GM12878 (cell line): ENCODE measurements around the gene IGFALS. TPM values are rescaled to one million over a fixed set of nuclear protein-coding genes. Genes with fewer than 3 reads are reported as not detected.
A peak's percentile ranks its signal among the peaks of the same experiment; 100 is the strongest.

Experiments
- ATAC-seq: fragments of 200-7000 bp; cut with Tn5 transposase; 3 replicates; pipeline ENCODE4 v1.9.1; 2020; ENCODE audit warnings: mild to moderate bottlenecking, moderate library complexity
- BruUV-seq: library from RNA; stranded (reverse); fragments of 400-500 nt; replicated peaks from 2 replicates; lab custom pipeline; 2021; lab: Mats Ljungman, UMichigan
- CTCF ChIA-PET: fragments of 300-600 bp; sonication (Branson Sonifier 250); formaldehyde crosslinking; extraction: SDS; loops from one replicate; lab custom pipeline; 2021; ENCODE audit warnings: inconsistent platforms; lab: Yijun Ruan, JAX
- POLR2A ChIA-PET: fragments of 350-600 bp; formaldehyde crosslinking; extraction: SDS; loops from one replicate; lab custom pipeline; 2021; ENCODE audit warnings: inconsistent platforms; lab: Charles Lee
- RAD21 ChIA-PET: fragments of 300-600 bp; sonication (Branson Sonifier 250); formaldehyde crosslinking; loops from one replicate; lab custom pipeline; 2023; ENCODE audit warnings: antibody characterized with exemption; ENCODE audit not compliant: unreplicated experiment; lab: Charles Lee
- SMC1A ChIA-PET: fragments of 300-600 bp; sonication (Branson Sonifier 250); formaldehyde crosslinking; loops from one replicate; lab custom pipeline; 2023; ENCODE audit not compliant: unreplicated experiment, uncharacterized antibody; lab: Charles Lee
- DNase-seq: peaks from one replicate; pipeline ENCODE4 v3.0.0-alpha.2; 2011; ENCODE audit warnings: low read depth, low spot score
- FAIRE-seq: peaks from 3 replicates; lab custom pipeline; 2011; peaks lifted over from hg19 to GRCh38; lab: Jason Lieb, UNC
- H2AFZ ChIP-seq: 2 replicates; pipeline ENCODE4 v1.6.0; 2011; ENCODE audit warnings: low read depth, low read length, control low read depth; ENCODE audit not compliant: control insufficient read depth
- H3K27ac ChIP-seq: 2 replicates; pipeline ENCODE4 v1.5.1; 2011; ENCODE audit warnings: control low read depth; ENCODE audit not compliant: control insufficient read depth, insufficient read depth
- H3K27me3 ChIP-seq, 2 experiments: replicated peaks in 1 of 2; 2 replicates each; pipeline versions ENCODE4 v1.6.0 to v1.6.1; 2011; ENCODE audit warnings: low read length in 1 of 2; ENCODE audit not compliant: control insufficient read depth in 2 of 2, insufficient read depth in 2 of 2
- H3K36me3 ChIP-seq, 2 experiments: 2 replicates each; pipeline ENCODE4 v1.5.1; 2011; ENCODE audit warnings: low read length in 1 of 2; ENCODE audit not compliant: control insufficient read depth in 2 of 2, insufficient read depth in 2 of 2
- H3K4me1 ChIP-seq: 2 replicates; pipeline ENCODE4 v1.6.1; 2011; ENCODE audit warnings: mild to moderate bottlenecking, low read length, moderate library complexity, mixed read lengths; ENCODE audit not compliant: control insufficient read depth, insufficient read depth
- H3K4me2 ChIP-seq: 2 replicates; pipeline ENCODE4 v1.6.0; 2011; ENCODE audit warnings: control low read depth; ENCODE audit not compliant: control insufficient read depth, insufficient read depth
- H3K4me3 ChIP-seq: fragments of 200-600 bp; sonication (generic); 2 replicates; pipeline ENCODE4 v1.5.1; 2016
- H3K79me2 ChIP-seq: 2 replicates; pipeline ENCODE4 v1.6.0; 2011; ENCODE audit warnings: low read length; ENCODE audit not compliant: control insufficient read depth, insufficient read depth
- H3K9ac ChIP-seq: 2 replicates; pipeline ENCODE4 v1.8.0; 2011; ENCODE audit warnings: low read length, control low read depth, mixed read lengths; ENCODE audit not compliant: control insufficient read depth, insufficient read depth
- H3K9me3 ChIP-seq: replicated peaks from 3 replicates; pipeline ENCODE4 v1.5.1; 2011; ENCODE audit warnings: mild to moderate bottlenecking, low read length; ENCODE audit not compliant: control insufficient read depth, insufficient read depth
- H4K20me1 ChIP-seq: 2 replicates; pipeline ENCODE4 v1.6.0; 2011; ENCODE audit not compliant: control insufficient read depth, insufficient read depth
- CUX1 ChIP-seq: IDR thresholded peaks from 2 replicates; pipeline ENCODE4 v1.6.1; 2012; ENCODE audit warnings: improper control_type of control experiment, low read depth, low read length; ENCODE audit not compliant: insufficient replicate concordance
- EP300 ChIP-seq, 2 experiments: fragments of 150-350 bp in 1 of 2; IDR thresholded peaks; 2 replicates each; pipeline ENCODE4 v1.6.1; 2011 to 2012; ENCODE audit warnings: low read depth in 2 of 2, low read length in 2 of 2, borderline replicate concordance in 1 of 2, improper control_type of control experiment in 1 of 2, inconsistent platforms in 1 of 2; ENCODE audit not compliant: control insufficient read depth in 1 of 2
- EZH2 ChIP-seq: IDR thresholded peaks from 2 replicates; pipeline ENCODE4 v1.6.1; 2012; ENCODE audit warnings: low read depth, mild to moderate bottlenecking, control low read depth, inconsistent platforms, low read length, borderline replicate concordance; ENCODE audit not compliant: control insufficient read depth
- FOXK2 ChIP-seq: fragments of 450-650 bp; IDR thresholded peaks from 2 replicates; pipeline ENCODE4 v1.6.1; 2017; ENCODE audit warnings: mild to moderate bottlenecking, moderate library complexity
- FOXM1 ChIP-seq: IDR thresholded peaks from 2 replicates; pipeline ENCODE4 v1.6.1; 2012; ENCODE audit warnings: low read depth, mild to moderate bottlenecking, inconsistent platforms, low read length, moderate library complexity
- NFXL1 ChIP-seq: fragments of 450-650 bp; IDR thresholded peaks from 2 replicates; pipeline ENCODE4 v1.6.1; 2017; ENCODE audit warnings: antibody characterized with exemption, mild to moderate bottlenecking, borderline replicate concordance
- NKRF ChIP-seq: fragments of 450-650 bp; conservative IDR thresholded peaks from 2 replicates; pipeline ENCODE4 v1.6.1; 2017; ENCODE audit warnings: mild to moderate bottlenecking, moderate library complexity
- NR2F1 ChIP-seq: fragments of 450-650 bp; conservative IDR thresholded peaks from 2 replicates; pipeline ENCODE4 v1.6.1; 2017; ENCODE audit warnings: mild to moderate bottlenecking
- RELB ChIP-seq: fragments of 450-650 bp; IDR thresholded peaks from 2 replicates; pipeline ENCODE4 v1.6.1; 2017; ENCODE audit warnings: low read depth, mild to moderate bottlenecking, moderate library complexity
- SIN3A ChIP-seq: IDR thresholded peaks from 2 replicates; pipeline ENCODE4 v1.6.1; 2012; ENCODE audit warnings: low read depth, low read length, improper control_type of control experiment
- SUPT20H ChIP-seq: IDR thresholded peaks from 2 replicates; pipeline ENCODE4 v1.6.1; 2011; ENCODE audit warnings: low read depth, mild to moderate bottlenecking, low read length, moderate library complexity, borderline replicate concordance; ENCODE audit not compliant: control insufficient read depth
- ZBED1 ChIP-seq: IDR thresholded peaks from 2 replicates; pipeline ENCODE4 v1.6.1; 2016; ENCODE audit warnings: borderline replicate concordance
- ZNF384 ChIP-seq: IDR thresholded peaks from 2 replicates; pipeline ENCODE4 v1.6.1; 2012; ENCODE audit warnings: low read depth, mild to moderate bottlenecking, low read length, improper control_type of control experiment, borderline replicate concordance
- WGBS: methylation state at CpG from one replicate; pipeline ENCODE4 v1.1.6; 2016; ENCODE audit warnings: low lambda C conversion rate; ENCODE audit not compliant: insufficient replicate concordance, insufficient coverage; ENCODE audit errors: missing lambda C conversion rate; 5-methylcytosine and 5-hydroxymethylcytosine counted together
- in situ Hi-C: fragments of 300-500 bp; cut with MboI; formaldehyde crosslinking; loops from 9 replicates; pipeline ENCODE4 v1.14.3; 2018; ENCODE audit warnings: mixed read lengths
- intact Hi-C: fragments of 100-400 bp; cut with micrococcal nuclease; formaldehyde crosslinking; loops from one replicate; pipeline ENCODE4 v1.14.2; 2022; ENCODE audit not compliant: unreplicated experiment
- polyA plus RNA-seq, 11 experiments: library from polyadenylated mRNA; depleted of rRNA in 4 of 11; unstranded in 6 of 11; stranded (reverse) in 5 of 11; fragments of >200 nt; fragmentation: Nextera tagmentation in 4 of 11; fragmentation: Illumina TruSeq in 1 of 11; extraction: Ambion mirVana in 4 of 11; extraction: Trizol in 1 of 11; gene quantifications; 1 replicate in 1 of 11; 2 replicates in 10 of 11; pipeline versions ENCODE4 v1.2.1 to v1.2.3, GENCODE V29; 2011 to 2016; ENCODE audit warnings: inconsistent platforms in 2 of 11, missing spikeins in 2 of 11, low read depth in 1 of 11
- total RNA-seq, 4 experiments: library from RNA; depleted of rRNA in 3 of 4; stranded (reverse); fragments of >200 nt in 3 of 4; fragmentation: Illumina TruSeq in 1 of 4; extraction: Trizol in 1 of 4; gene quantifications; 2 replicates each; pipeline versions ENCODE4 v1.2.1 to v1.2.3, GENCODE V29; 2013 to 2021

IGFALS gene
- total and polyA plus RNA-seq, 10 of the 15 experiments (the other 5 are each of a cell fraction or from before 2014, with no cell fraction given): 0.04 to 0.11 TPM; not detected in 8

- intact Hi-C loops (loop anchor here (5.0 kb wide), 1 partner anchor 65 kb away; the partner anchor contains the start of gene MAPK8IP3), in situ Hi-C loops (loop anchor here (5.0 kb wide), 1 partner anchor 60 kb away; no protein-coding TSS in a partner anchor)
- Histone ChIP-seq H3K4me2 (peak overlapping the region; percentile 48), H3K4me3 (peak overlapping the region; percentile 100), H2AFZ (no peak overlapping the region), H3K27me3 (no peaks in the 10 kb centered on the region), H3K36me3 (peaks cover 0 to 20% of the 10 kb centered on the region in 2 experiments; a peak in 3 of 4 replicates), H3K9ac (peak overlapping the region; percentile 78), H3K79me2 (peaks cover 43% of the 10 kb centered on the region), H4K20me1 (no peaks in the 10 kb centered on the region), H3K4me1 (peaks cover 15% of the 10 kb centered on the region), H3K9me3 (no peaks in the 10 kb centered on the region), H3K27ac (peak overlapping the region; percentile 89)
- RAD21 ChIA-PET: interaction anchor here (1.2 to 3.1 kb wide), 2 partner anchors 11 to 94 kb away, joined by 3 to 22 read pairs; partner anchors contain the start of genes JPT2, NUBP2 and SPSB3
- no peak for ATAC-seq
- SMC1A ChIA-PET: interaction anchor here (1.2 kb wide), 1 partner anchor 10 kb away, joined by 4 read pairs; the partner anchor contains the start of genes NUBP2 and SPSB3
- FAIRE-seq: no peak
- POLR2A ChIA-PET: interaction anchor here (0.6 to 5.8 kb wide), 3 partner anchors 10 to 1136 kb away, joined by 3 to 39 read pairs (median 4); partner anchors contain the start of genes METTL26, NUBP2 and SPSB3
- CTCF ChIA-PET: interaction anchor here (0.8 to 1.9 kb wide), 3 partner anchors 9 to 66 kb away, joined by 3 to 12 read pairs (median 4); partner anchors contain the start of genes MAPK8IP3, NUBP2 and SPSB3
- TSS peak; percentile 89 for BruUV-seq
- no peak for DNase-seq
- under 1% methylated on average over 22 of the region's 22 CpGs for WGBS
- TF ChIP-seq NR2F1 (no peak), RELB (peak; percentile 28; the same call in 1 of the 2 replicates), CUX1 (no peak), SIN3A (0 out of 2 replicates have a peak, but pooled peaks have one; percentile 46), ZNF384 (no peak), NFXL1 (no peak), SUPT20H (no peak), NKRF (0 out of 2 replicates have a peak, but pooled peaks have one; percentile 6), EZH2 (no peak), ZBED1 (no peak), EP300 (IDR thresholded peaks at IDR 0.05; ENCODE audit: borderline replicate concordance in 1 of 2, control insufficient read depth in 1 of 2, low read depth in 2 of 2, low read length in 2 of 2) (no peak), FOXK2 (no peak), FOXM1 (no peak)
These were observed 21.6 kb downstream of the IGFALS start for GRCh38 chr16:1771864-1772361.
